Dermis lymphatic vessel endothelial cell (primary cell): ENCODE results near the gene UQCRFS1. TPM values are rescaled to one million over a fixed set of nuclear protein-coding genes. Genes with fewer than 3 reads are reported as not detected.

ENCODE experiments used
- total RNA-seq: library from RNA; depleted of rRNA; stranded (reverse); fragments of >200 nt; gene quantifications from 2 replicates; pipeline ENCODE4 v1.2.1, GENCODE V29; 2014

Gene UQCRFS1
- total RNA-seq: 29.4 and 30.0 TPM in 2 replicates

GRCh38 chr19:29212648-29213573 is at the start of gene UQCRFS1:
Gene UQCRFS1, minus strand, starts transcription at chr19:29213151. Its CDS starts 33 bp downstream, at chr19:29213118.

